ENCODE measurements around the gene ENOSF1.

Gene ENOSF1

GRCh38 chr18:659597-659996 lies 52.8 kb downstream of the ENOSF1 start:
- no peak overlapping the region for H2AFZ ChIP-seq (ENCODE audit: low read depth, low read length, severe bottlenecking)
- peaks cover 40% of the 10 kb centered on the region for H3K79me2 ChIP-seq (ENCODE audit: insufficient read depth, low read length)
- H3F3A ChIP-seq (ENCODE audit: insufficient read depth), result no peaks in the 10 kb centered on the region
- peaks cover 32% of the 10 kb centered on the region for H3K36me3 ChIP-seq (ENCODE audit: low read length)
- TF ChIP-seq CTCF (IDR thresholded peaks at IDR 0.05; ENCODE audit: insufficient read depth, low read length, poor library complexity, severe bottlenecking) (no peak), EZH2phosphoT487 (conservative IDR thresholded peaks at IDR 0.05; ENCODE audit: low read length) (no peak)
- H3K9me3 ChIP-seq (ENCODE audit: insufficient read depth, low read length), result no peaks in the 10 kb centered on the region
- peak overlapping the region; percentile 89; the same call in 1 of the 2 replicates for H3K9ac ChIP-seq (ENCODE audit: low read length)
- H3K4me2 ChIP-seq (ENCODE audit: low read depth, low read length, poor library complexity, severe bottlenecking), result peak overlapping the region; percentile 98
- H4K20me1 ChIP-seq (ENCODE audit: low read depth, low read length), result no peaks in the 10 kb centered on the region
- no peaks in the 10 kb centered on the region for H3K27me3 ChIP-seq (ENCODE audit: low read length)
- H3K4me3 ChIP-seq (ENCODE audit: insufficient read depth, low read length, poor library complexity, severe bottlenecking), result peak overlapping the region; percentile 66
- no peak overlapping the region for H3K27ac ChIP-seq (ENCODE audit: low read depth, low read length)
- H3K9me2 ChIP-seq (replicated peaks; ENCODE audit: insufficient read depth, low read length), result no peaks in the 10 kb centered on the region

- Histone ChIP-seq H3F3A (ENCODE audit: insufficient read depth) (no peaks in the 10 kb centered on the region), H3K79me2 (ENCODE audit: insufficient read depth, low read length) (peaks cover 40% of the 10 kb centered on the region), H2AFZ (ENCODE audit: low read depth, low read length, severe bottlenecking) (no peak overlapping the region), H3K4me2 (ENCODE audit: low read depth, low read length, poor library complexity, severe bottlenecking) (peak overlapping the region; percentile 98), H3K9me2 (replicated peaks; ENCODE audit: insufficient read depth, low read length) (no peaks in the 10 kb centered on the region), H3K27ac (ENCODE audit: low read depth, low read length) (peak overlapping the region; percentile 83), H3K36me3 (ENCODE audit: low read length) (peaks cover 32% of the 10 kb centered on the region), H3K27me3 (ENCODE audit: low read length) (no peaks in the 10 kb centered on the region), H3K4me3 (ENCODE audit: insufficient read depth, low read length, poor library complexity, severe bottlenecking) (peak overlapping the region; percentile 66), H3K9me3 (ENCODE audit: insufficient read depth, low read length) (no peaks in the 10 kb centered on the region), H3K9ac (ENCODE audit: low read length) (peak overlapping the region; percentile 89), H4K20me1 (ENCODE audit: low read depth, low read length) (no peaks in the 10 kb centered on the region)
- no peak for TF ChIP-seq CTCF (IDR thresholded peaks at IDR 0.05; ENCODE audit: insufficient read depth, low read length, poor library complexity, severe bottlenecking)
- no peak for TF ChIP-seq EZH2phosphoT487 (conservative IDR thresholded peaks at IDR 0.05; ENCODE audit: low read length)
Measured at GRCh38 chr18:658947-659533, 53.4 kb downstream of the ENOSF1 start.

- Histone ChIP-seq H3K79me2 (ENCODE audit: insufficient read depth, low read length) (peaks cover 40% of the 10 kb centered on the region), H3K9me2 (replicated peaks; ENCODE audit: insufficient read depth, low read length) (no peaks in the 10 kb centered on the region), H3K27me3 (ENCODE audit: low read length) (no peaks in the 10 kb centered on the region), H4K20me1 (ENCODE audit: low read depth, low read length) (no peaks in the 10 kb centered on the region), H3K4me2 (ENCODE audit: low read depth, low read length, poor library complexity, severe bottlenecking) (peak overlapping the region; percentile 98), H3K4me3 (ENCODE audit: insufficient read depth, low read length, poor library complexity, severe bottlenecking) (peak overlapping the region; percentile 66), H3K36me3 (ENCODE audit: low read length) (peaks cover 32% of the 10 kb centered on the region), H2AFZ (ENCODE audit: low read depth, low read length, severe bottlenecking) (peak overlapping the region; percentile 30), H3F3A (ENCODE audit: insufficient read depth) (no peaks in the 10 kb centered on the region), H3K9me3 (ENCODE audit: insufficient read depth, low read length) (no peaks in the 10 kb centered on the region), H3K27ac (ENCODE audit: low read depth, low read length) (peak overlapping the region; percentile 83), H3K9ac (ENCODE audit: low read length) (peak overlapping the region; percentile 89)
- no peak for TF ChIP-seq EZH2phosphoT487 (conservative IDR thresholded peaks at IDR 0.05; ENCODE audit: low read length)
- no peak for TF ChIP-seq CTCF (IDR thresholded peaks at IDR 0.05; ENCODE audit: insufficient read depth, low read length, poor library complexity, severe bottlenecking)
Measured at GRCh38 chr18:658001-658946, 54.2 kb downstream of the ENOSF1 start.

All from SU-DHL-6 (cell line).